ENCODE data around the gene KISS1R.

DNA sequence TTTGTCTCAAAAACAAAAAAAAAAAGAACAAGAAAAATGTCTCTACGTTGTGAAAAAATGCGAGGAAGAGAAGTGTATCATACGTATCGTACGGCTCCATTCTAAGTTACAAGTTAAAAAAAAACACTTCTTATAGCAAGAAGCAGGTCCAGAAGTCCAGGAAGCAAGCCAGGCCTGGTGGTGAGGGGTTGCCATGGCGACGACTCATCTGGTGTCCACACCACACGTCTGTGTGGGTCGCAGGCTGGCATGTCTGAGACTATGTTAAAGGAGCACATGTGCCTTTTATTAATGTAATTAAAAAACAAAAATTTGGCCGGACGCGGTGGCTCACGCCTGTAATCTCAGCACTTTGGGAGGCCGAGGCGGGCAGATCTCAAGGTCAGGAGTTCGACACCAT, 30.1 kb upstream of the KISS1R start:
- no peak for TF ChIP-seq CTCF (optimal IDR thresholded peaks at IDR 0.05 in 1 of 3, IDR thresholded peaks at IDR 0.05 in 1 of 3, conservative IDR thresholded peaks at IDR 0.05 in 1 of 3; ENCODE audit: extremely low read depth in 1 of 3, insufficient read depth in 2 of 3, low read length in 3 of 3)
- no peak for TF ChIP-seq EZH2 (IDR thresholded peaks at IDR 0.05; ENCODE audit: low read length)
